Measurements from ENCODE around the gene ADORA1.

ADORA1 gene

DNA sequence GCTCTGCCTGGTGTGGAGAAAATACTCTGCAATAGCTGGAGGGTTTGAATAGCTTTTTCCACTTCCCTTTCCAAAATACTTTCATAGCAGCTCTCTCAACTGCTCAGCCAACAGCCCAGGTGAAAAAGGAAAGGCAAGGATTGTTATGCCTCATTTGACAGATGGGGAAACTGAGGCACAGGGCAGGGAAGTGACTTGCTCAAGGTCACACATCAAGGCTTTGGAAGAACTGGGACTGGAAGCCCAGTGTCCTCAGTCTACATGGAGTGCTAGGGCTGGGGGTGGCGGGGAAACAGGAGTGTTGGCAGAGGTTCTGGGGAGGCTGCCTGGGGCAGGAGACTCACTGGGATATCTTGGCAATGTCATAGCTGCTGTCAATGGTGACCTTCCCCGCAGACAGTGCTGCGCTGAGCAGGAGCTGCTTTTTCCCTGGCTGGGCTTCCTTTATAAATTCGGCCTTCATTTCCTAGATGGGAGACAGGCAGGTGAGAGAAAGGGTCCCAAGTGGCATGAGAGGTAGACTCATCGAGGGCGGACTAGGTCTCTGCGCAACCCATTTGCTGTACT is 54.9 kb downstream of the ADORA1 start:
- no peak for DNase-seq (ENCODE audit: extremely low read depth in 1 of 2, low read depth in 1 of 2)

DNA sequence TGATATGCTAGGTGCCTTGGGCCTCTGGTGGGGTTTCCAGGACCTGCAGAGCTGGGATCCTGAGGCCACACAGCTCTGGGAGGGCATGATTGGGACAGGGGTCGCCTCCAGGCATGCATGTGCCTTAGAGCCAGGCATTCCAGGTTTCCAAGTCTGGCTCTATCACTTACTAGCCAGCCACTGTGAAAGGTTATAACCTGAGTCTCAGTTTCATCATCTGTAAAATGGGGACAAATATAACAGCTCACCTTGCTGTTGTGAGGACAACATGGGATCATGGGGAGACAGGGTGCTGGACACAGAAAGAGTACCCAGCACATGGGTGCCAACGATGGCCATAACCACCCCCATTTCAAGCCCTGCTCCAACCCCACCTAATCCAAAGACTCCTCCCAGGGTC is 56.3 kb downstream of the ADORA1 start:
- no peak for DNase-seq (ENCODE audit: extremely low read depth in 1 of 2, low read depth in 1 of 2)

DNA sequence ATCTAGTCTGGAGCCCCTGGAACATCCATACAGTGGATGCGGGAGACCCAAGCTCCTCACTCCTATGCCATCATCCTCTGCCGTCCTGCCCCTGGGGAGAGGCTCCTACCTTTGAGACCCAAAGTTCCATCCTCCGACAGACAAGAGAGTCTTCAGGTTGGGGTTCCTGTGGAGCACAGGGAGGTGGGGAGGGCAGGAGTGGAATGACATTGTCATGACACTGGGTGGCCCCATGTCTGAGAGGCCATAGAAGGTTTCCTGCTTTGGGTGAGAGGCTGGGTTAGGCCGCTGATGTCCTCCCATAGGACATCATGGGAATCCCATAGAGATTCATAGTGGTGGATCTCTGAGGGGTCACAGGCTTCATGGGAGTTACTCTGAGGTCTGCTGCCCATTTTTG is 56.9 kb downstream of the ADORA1 start:
- DNase-seq (ENCODE audit: extremely low read depth in 1 of 2, low read depth in 1 of 2) = no peak

DNA sequence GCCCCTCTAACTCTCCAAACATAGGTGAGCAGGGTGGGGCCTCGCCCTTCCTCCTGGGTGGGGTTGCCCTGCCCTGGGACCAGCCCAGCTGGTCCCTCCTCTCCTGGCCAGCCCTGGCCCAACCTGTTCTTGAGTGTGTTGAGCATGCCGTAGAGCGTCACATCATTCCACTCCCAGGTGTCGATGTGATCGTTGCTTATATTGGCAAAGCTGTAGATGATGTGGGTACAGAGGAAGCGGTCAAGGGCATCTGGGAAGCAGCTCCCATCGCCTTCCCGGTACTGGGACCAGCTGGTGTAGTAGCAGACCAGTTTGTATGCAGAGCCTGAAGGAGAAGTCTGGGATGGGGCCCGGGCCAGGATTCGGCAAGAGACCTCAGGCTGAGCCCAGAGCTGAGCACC is 57.5 kb downstream of the ADORA1 start:
- DNase-seq (ENCODE audit: extremely low read depth in 1 of 2, low read depth in 1 of 2) = no peak

DNA sequence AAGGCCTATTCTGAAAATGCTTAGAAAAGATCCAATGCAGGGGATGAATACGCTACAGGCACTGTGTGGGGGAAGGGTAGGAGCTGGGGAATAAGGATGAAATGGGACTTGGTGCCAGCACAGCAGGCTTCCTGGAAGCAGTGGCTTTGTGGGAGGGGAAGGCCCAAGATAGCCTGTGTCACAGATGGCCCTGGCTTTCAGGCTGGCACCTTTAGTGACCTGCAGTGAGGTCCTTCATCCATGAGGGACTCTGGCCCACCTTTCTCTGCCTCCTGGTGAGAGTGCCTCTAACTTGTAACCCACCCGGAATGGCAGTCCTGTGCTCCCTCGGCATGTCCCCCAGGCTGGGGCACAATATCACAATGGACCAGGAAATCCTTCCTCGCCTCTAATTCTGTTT is 58.1 kb downstream of the ADORA1 start:
- DNase-seq (ENCODE audit: extremely low read depth in 1 of 2, low read depth in 1 of 2) = no peak

DNA sequence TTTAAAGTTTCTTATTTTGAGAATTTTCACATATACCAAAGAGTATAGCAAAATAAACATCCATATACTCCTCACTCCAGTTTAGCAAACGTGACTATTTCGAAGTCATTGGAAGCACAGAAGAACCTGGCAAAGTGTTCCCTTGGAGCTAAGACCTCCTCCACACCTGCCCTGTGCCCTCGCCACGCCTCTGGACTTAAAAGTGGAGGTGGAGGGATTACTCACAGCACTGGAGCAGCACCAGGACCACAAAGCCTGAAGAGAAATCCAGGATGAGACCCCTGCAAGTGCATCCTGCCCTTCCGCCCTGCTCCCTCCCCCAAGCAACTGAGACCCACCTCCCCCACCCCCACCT is 58.5 kb downstream of the ADORA1 start:
- DNase-seq (ENCODE audit: extremely low read depth in 1 of 2, low read depth in 1 of 2) = no peak

DNA sequence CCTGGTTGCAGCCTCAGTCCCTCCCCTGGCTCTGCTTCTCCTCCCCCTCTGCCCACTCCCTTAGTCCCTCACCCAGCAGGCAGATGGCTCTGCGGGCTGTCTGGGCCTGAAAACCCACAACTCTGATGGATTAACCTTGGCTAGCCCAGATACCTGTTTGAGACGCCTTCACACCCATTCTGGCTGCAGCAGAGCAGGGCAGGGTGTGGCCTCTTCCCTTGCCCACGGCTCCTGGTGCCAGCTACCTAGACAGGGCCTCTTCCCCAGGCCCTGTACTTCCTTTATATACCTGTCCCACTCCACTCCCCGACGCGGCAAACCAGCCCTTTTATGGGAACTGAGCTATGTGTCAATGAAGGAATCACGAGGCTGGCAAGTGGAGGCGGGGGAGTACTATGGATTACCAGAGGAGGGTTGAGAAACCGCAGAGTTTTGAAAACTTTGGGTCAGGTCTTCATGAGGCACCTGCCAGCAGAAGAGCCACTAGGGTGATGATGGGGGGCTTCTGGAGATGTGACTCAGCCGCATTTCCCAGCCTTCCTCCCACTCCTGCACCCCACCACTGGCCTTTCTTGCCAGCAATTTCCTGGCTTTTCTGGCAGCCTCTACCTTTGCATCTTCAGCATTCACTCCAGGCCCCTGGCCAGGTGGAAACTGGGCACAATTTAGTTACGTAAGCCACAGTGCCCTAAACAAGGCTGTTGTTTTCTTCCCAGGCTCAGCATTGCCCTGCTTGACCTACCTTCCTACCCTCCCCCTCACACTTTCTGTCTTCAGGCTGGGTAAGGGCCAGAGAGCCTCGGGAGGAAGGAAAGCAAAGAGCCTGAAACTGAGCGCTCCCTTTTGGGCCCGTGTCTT is 59.1 kb downstream of the ADORA1 start, which contains the start of gene CHI3L1:
Gene CHI3L1, minus strand, starts transcription at position 259 of the 858 bp plus-strand sequence. Its CDS starts 81 bp downstream, at position 178.
- DNase-seq (ENCODE audit: extremely low read depth in 1 of 2, low read depth in 1 of 2) = no peak

DNA sequence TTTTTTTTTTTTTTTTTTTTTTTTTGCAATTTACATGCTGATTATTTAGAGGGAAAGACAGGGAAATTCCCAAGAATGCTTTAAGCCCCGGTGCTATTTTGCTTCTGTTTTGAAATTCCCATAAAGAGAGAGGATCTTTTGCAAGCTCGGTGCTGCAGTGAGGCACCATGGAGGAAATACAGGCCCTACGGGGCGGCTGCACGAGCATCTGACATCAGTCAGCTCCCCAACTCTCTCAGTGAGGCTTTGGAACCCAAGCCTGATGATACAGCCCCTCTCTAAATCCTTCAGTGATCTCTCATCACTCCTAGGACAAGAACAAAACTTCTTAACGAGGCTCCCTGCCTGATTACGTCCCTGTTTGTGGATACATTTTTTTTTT is 59.8 kb downstream of the ADORA1 start:
- no peak for DNase-seq (ENCODE audit: extremely low read depth in 1 of 2, low read depth in 1 of 2)

DNA sequence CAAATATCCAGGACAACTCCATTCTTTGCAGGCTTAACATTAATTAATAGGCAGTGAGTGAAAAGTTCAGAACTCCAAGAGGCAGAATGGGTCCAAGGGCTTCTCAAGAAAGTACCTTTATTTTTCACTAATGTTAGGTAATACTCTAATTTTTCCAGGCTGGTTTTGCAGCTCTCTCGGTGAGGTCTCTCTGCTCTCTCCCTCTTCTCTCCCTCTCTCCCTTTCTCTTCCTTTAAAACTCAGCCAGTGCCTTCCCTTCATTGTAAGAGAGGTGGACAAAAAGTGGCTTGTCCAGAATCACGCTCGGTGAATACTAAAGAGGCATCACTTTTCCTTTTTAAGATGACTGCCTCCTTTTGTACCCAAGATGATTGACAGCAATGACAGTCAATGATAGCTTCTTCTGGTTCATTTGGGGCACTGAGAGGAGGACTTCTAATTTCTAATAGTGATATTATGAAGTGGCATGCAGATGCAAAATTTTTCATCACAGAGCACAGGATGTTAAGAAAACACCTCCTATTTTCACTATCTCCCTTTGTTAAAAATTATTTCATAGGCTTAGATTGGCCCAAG is 60.3 kb downstream of the ADORA1 start:
- DNase-seq (ENCODE audit: extremely low read depth in 1 of 2, low read depth in 1 of 2) = no peak

DNA sequence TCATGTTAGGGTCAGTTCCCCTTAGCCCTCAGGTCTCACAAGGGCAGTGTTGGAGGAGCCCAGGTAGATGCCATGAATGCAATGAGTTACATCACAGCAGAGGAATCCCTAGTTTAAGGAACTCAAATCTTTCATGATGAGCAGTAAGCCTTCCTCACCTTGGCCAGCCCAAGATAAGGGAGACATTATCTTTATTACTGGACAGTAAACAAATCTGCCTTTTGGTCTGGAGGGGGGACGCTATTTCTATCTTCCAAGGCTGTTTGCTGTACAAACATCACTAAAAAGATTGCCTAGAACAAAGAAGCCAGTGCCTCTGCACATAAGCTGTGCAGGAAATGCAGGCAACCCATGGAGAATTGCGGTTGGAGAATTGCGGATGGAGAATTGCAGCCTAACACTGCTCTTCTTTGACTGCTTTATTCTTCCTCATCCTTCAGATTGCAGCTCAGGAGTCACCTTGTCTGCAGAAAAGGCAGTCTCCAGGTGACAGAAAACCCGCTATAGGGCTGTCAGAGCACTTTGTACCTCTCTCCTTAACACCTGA is 61.2 kb downstream of the ADORA1 start:
- DNase-seq (ENCODE audit: extremely low read depth in 1 of 2, low read depth in 1 of 2) = no peak

DNA sequence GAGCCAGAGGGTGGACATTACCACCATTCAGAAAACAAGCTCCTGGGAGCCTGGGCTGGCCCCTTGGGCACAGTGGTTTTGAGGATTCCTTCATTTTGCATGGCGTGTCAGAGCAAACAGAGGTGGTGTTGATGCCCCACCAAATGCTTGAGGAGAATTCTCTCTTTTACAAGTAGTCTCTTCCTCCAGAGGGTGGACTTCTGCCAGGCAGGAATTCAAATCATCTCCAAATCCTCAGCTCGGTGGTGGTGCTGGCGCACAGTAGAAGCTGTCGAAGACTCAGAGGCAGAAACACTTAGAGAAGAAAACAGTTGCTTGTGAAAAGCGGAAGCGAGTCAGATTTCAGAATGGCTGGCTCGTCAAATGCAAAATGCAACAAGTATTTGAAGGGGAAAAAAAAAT is 62.4 kb downstream of the ADORA1 start:
- no peak for DNase-seq (ENCODE audit: extremely low read depth in 1 of 2, low read depth in 1 of 2)

DNA sequence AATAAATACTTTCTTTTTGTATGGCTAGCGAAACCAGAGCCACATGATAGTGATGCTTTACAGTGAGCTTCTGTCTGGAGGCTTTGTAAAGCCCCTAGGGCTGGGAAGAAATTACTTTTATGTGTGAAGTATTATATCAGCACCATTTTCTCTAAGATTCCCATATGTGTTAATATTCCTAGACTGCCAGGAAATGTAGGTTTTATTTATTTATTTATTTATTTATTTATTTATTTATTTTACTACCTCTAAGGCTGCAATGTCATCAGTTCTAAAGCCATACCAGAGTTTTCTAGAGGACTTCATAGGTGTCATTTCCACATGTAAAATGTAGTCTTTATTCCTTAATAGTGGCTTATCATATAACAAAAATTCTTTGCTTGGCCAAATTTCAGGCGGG is 63.4 kb downstream of the ADORA1 start:
- DNase-seq (ENCODE audit: extremely low read depth in 1 of 2, low read depth in 1 of 2) = no peak

DNA sequence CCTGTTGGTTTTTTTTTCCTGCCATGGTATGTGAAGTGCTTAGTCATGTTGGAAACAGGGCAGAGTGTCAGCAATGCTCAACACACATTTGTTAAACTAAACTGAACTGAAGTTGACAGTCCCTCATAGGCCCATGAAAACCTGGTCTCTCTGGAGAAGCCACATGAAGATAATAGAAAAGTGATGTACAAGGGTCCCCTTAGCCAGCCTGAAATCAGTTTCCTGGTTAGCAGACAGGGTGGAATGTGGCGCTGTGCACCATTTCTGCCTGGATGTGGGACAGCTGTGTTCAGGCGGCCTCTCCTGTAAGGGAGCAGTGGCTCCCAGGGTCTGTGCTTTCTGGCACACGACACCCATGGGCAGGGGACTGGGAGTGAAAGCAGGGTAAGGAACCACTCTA is 68.8 kb downstream of the ADORA1 start:
- no peak for DNase-seq (ENCODE audit: extremely low read depth in 1 of 2, low read depth in 1 of 2)

DNA sequence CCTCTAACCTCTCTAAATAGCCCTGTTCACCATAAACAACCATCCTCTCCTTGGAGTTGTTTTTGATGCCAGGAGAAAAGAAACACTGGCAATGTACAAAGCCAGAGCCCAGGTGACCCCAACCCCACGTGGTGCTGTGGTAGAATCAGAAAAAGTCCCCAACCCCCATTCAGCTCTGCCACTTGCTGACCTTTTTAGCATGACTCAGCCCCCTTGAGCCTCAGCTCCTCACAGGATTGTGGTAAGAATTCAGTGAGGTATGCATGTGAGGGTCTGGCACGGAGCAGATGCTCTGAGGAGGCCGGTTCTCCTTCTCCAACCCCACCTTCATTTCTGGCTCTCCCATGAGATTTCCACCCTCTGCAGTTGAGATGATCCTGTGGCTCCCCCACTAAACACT is 70.1 kb downstream of the ADORA1 start:
- no peak for DNase-seq (ENCODE audit: extremely low read depth in 1 of 2, low read depth in 1 of 2)

DNA sequence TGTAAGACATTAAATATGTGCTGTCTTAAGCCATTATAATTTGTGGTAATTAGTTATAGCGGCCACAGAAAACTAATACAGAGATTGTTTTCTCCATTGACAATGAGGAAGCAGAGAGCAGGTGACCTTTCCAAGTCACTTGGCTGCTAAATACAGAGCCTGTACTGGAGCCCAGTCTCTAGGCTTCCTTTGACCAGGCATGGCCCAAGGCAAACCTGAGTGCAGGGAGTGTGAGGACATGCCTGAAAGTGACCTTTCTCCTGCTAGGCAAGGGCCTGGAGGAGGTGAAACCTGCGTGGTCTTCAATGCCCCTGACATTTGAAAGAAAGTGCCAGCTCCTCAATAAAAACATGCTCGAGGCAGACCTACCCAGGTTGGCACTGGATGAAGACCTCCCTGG is 71.5 kb downstream of the ADORA1 start:
- no peak for DNase-seq (ENCODE audit: extremely low read depth in 1 of 2, low read depth in 1 of 2)

DNA sequence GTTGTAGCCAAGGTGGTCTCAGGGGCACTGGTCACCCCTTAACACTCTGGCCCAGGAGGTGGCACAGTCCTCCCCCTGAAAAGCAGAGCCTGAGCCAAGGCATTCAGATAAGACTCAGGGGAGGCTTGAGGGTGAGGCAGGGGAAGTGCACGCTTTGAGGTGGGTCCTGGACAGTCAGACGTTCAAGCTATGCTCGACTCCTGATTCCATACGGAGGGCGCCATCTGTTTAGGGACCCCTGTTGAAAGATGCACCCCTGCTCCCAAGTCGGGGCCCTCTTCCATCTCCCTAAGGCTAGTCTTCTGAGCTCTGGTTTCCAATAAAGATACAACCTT is 71.9 kb downstream of the ADORA1 start:
- DNase-seq (ENCODE audit: extremely low read depth in 1 of 2, low read depth in 1 of 2) = no peak

DNA sequence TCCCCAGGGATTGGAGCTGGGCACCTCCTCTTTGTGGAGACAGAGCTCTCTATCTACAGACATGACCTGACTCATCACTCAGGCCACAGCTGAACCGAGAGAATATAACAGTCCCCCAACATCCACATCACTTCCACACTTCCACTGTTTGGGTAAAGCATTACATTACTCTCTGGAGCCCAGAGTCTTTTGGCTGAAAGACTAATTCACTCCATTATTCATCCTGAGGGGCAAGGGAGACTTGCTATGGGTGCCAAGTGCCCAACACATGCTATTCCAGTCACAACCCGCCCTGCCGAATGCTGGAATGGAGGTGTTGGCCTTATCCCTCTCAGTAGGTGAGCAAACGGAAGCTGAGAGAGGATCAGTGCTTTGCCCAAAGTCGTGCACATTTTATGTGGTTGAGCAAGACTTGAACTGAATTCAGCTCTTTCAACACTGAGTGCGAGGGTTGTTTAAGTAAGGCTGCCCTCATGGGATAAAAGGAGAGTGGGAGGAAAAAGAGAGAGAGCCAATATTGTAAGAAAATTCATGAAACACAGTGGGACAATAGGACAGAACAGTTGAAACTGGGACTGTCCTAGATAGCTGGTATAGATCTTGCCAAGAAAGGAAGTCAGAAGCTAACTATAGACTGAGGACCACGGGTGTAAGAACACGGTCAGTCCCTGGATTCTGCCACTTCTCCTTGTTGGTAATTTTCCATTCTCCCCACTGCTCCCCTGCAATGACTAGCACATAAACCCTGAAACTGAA is 72.5 kb downstream of the ADORA1 start:
- no peak for DNase-seq (ENCODE audit: extremely low read depth in 1 of 2, low read depth in 1 of 2)

DNA sequence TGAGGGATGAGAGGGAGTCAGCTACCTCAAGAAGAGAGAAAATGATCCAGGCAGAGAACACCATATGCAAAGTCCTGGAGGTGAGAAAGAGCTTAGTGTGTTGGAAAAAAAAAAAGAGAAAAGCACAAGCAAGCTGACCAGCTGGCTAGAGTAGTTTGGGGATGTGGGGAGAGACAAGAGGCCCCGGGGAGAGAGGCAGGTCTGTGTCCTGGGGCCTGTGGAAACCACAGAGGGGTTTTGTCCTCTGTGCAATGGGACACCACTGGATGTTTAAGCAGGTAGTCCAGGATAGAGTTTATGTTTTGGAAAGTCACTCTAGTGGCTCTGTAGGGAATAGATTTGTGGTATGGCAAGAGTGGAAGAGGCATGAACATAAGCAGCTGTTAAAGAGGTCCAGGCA is 73.4 kb downstream of the ADORA1 start:
- no peak for DNase-seq (ENCODE audit: extremely low read depth in 1 of 2, low read depth in 1 of 2)

DNA sequence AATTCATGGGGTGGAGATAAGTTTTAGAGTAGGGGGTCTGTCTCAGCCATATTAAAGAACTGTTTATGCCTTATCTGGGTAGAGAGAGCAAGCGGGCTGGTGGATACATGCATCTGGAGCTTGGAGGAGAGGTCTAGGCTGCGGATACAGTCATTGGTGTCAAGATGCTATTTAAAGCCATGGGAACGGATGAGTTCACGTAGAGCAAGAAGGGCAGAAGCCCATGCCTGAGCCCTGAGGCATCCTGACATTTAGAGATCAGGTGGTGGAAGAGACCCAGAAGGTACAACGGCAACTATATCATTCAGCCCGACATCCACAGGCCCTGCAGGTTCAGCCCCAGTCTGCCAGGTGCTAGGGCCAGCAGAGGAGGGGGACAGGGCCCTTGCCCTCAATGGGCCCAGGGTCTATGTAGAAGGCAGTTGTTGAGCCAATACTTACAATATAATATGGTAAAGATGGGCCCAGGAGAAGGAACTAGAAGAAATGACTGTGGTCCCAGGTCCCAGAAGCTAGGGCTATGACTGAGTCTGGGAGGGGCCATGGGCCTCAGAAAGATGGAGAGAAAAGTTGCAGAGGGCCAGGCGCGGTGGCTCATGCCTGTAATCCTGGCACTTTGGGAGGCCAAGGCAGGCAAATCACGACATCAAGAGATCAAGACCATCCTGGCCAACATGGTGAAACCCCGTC is 74.1 kb downstream of the ADORA1 start:
- DNase-seq (ENCODE audit: extremely low read depth in 1 of 2, low read depth in 1 of 2) = no peak

DNA sequence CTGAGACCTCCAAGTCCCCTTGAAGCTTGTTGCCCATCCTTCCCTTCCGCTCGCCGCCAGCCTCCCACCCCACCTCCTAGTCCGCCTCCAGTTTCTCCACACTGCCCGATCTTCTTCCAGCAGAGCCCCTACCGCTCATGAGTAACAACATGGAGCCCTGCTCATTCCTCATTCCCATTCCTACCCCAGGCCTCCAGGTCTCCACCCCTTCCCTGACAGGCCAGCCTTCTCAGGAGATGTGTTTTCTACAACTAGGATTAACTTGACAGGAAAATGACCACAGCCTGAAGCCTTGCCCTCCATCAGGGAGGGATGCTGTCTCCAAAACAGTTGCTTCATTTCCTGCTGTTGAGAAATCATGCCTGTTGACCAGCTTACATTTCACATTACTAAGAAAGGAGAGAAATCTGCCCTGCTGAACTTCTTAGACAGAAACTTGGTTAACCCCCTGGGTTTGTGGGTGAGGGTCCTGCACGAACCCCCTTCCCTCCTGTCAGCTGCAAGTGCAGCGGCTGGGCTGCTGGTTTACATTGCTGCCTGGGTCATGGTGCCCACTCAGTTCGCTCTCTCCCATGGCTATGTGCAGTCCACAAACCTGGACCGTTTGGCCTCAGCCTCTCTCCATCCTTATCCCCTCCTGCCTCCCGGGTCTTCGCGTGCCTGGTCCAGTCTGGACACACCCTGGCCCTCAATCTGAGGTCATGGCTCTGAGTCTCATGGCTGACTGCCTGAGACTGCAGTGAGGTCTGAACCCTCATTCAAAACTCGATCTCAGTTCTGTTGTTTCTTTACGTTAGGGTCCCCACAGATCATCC is 75.1 kb downstream of the ADORA1 start:
- no peak for DNase-seq (ENCODE audit: extremely low read depth in 1 of 2, low read depth in 1 of 2)
